ENCODE results near the gene PCBP2.
"Not testable (repeated sequence)": the region's sequence is repeated elsewhere in the genome, so short reads cannot be mapped to it uniquely, and the experiment has no call there.

The PCBP2 gene

DNA sequence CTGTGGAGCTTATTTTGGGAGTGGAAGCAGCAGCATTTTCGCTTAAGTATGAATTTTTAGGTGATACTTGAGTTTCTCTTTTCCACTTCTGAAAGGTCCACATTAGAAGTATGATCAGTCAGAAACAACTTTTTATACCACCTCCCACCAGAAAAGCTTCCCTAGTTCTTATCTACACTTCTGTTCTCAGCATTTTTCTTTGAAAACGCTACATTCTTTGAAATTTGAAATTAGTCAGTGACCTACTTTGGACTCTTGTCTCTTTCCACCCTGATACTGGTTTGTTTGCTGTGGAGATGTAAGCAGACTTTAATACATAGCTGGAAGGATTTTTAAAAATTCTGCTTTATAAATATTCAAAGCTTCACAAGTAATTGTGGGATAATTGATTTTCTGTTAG, 22.2 kb downstream of the PCBP2 start:
- no peak for DNase-seq

DNA sequence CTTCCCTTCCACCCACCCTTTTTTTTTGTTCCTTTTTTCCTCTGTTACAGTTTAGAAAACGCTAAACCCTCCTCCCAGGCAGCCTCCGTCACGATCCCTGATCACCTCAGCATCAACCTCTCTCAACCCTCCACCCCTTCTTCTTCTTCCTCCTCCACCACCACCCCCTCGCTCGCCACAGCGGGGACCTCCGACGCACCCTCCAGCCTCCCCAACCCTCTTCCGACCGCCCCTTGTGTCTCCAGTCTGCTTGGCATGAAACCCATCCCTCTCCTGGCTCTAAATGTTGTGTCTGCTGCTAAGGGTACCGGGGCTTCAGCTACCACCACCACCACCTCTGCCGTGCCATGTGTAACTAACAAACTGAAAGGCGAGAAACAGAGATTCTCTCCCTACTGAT, 22.9 kb downstream of the PCBP2 start:
- DNase-seq, result no peak

DNA sequence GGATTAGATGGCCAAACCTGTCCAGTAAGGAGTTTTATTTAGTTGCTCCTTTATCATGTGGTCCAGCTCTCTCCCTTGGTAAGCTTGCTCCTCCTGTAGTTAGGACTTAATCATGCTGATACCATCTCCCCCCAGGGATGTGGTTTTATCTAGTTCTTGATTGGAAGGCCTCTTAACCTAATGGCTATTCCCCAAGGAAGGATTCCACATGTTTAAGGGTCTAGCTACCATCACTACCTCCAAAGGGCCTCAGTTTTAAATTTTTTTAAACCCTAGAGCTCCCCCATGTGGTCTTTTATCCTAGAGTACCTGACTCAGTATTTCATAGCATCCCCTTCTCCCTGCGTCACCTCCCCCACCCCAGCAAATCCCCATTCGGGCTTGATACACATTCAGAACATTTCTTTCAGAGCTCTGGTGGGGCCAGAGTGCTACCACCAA, 24.9 kb downstream of the PCBP2 start:
- no peak for DNase-seq

DNA sequence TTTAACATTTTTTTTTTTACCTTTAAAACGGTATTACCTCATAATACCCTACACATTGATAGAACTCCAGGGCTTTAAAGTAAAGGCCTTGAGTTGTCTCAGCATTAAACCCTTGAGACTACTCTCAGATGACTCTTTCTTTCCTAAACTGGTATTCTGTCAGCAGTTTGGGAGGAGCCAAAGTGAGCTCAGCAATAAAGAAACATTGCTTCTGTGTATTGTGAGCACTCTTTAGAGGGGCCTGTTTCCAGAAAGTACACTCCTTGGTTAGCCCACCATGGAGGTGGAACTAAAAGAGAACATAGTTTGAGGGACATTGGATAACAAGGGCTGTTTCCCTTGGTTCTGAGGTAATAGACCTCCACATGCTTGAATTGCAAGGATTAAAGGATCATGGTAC, 27.0 kb downstream of the PCBP2 start:
- no peak for DNase-seq

DNA sequence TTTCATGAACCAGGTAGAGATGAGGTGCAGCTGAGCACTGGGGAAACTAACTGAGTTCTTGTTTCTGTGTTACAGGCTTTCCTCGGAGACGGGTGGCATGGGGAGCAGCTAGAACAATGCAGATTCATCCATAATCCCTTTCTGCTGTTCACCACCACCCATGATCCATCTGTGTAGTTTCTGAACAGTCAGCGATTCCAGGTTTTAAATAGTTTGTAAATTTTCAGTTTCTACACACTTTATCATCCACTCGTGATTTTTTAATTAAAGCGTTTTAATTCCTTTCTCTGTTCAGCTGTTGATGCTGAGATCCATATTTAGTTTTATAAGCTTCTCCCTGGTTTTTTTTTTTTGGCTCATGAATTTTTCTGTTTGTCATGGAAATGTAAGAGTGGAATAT, 27.4 kb downstream of the PCBP2 start:
- no peak for DNase-seq

DNA sequence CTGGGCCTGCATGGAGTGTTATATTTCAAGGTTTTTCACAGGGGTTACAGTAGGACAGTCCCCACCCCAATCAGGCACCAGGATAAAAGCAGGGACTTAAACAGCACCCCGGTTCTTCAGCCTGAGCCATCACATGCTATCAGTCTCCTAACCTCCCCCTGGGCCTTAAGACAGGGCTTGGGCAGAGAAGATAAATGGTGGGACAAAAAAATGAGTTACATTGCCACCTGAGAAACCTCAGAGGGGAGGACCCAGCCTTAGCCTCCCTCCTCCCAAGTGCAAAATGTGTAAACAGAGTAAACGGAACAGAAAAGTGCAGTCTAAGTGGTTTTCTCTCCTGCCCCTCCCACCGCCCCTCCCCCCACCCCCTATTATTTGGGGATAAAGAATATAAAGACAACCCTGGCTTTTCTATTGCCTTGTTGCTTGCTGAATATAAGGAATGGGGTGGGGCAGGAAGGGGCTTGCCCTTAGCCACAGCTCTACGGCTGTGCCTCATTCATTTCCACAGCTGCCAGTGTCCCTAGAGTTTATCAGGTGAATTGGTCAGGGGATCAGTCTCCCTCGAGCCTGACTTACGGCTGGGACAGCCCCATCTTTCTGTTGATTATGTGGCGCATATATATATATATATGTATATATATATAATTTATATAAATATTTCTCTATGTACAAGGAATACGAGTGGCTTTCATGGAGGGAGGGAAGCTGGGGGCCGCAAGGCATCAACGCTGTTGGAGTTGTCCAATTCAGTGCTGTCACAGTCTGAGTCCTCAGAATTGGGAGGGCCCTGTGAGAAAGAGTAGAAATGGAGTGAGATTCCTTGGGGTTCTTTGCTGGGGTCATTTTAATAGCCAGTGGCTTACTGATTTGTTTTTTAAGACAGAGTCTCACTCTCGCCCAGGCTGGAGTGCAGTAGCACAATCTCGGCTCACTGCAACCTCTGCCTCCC, 28.9 kb downstream of the PCBP2 start:
- no peak for DNase-seq

DNA sequence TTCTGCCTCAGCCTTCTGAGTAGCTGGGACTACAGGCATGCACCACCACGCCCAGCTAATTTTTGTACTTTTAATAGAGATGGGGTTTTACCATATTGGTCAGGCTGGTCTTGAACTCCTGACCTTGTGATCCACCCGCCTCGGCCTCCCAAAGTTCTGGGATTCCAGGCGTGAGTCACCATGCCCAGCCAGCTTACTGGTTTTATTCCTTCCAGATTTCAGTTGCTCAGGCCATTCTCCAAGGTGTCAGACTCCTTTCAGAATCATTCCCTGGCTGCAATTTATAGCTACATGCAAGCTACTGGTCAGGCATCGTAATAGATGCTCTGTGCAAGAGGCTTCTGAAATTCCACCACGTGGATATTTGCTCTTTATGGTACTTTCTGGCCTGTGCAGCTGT, 29.6 kb downstream of the PCBP2 start:
- DNase-seq, result not testable (repeated sequence)

DNA sequence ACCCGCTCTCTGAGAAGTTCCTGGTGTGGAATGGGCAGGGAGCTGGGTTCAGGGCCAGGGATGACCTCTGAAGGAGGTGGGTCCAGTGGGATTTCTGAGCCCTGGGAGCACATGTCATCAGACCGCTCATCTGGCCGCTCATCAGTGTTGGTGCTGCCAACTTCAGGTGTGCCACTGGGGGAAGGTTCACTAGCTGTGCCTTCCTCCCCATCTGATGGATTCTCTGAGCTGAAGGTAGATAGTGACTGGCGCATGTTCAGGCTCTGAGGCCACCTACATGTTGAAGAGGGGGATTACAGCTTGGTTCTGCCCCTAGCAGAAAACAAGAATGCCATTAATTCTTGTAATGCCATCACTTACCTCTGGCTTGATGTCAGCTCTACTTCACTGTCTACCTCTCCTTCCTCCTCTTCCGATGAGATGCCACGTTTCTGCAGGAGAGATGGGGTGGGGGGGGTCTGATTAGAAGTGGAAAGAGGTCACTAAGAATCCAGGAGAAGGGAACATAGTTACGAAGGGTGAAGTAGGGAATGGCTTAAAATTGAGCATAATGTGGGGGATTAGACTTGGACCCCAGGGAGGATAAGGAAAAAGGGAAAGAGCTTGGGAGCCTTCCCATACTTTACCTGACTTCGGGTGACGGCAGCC, 30.2 kb downstream of the PCBP2 start:
- no peak for DNase-seq

DNA sequence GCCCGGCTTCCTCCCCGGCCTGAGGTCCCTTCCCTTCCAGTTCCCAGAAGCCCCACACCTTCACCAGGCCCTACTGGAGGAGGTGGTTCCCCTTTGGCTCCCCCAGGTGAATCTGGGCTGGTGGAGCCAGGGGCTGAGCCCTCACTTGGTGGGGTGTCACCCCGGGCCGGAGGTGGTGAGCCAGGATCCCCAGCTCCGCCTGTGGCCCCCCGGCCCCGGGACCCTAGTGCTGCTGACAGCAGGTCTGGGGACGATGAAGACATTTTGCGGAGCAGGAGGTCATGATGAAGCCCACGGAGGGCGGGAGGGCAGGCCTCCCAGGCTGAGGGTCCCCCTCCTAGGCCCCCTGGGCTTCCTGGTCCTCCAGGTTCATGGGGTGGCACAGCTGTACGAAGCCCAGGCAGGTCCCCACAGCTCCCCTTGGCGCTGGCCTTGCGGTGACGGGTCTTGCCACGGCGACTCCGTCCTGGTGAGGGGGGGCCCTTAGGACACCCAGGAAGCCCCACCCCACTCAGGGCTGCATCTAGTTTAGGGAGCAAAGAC, 30.8 kb downstream of the PCBP2 start:
- no peak for DNase-seq

DNA sequence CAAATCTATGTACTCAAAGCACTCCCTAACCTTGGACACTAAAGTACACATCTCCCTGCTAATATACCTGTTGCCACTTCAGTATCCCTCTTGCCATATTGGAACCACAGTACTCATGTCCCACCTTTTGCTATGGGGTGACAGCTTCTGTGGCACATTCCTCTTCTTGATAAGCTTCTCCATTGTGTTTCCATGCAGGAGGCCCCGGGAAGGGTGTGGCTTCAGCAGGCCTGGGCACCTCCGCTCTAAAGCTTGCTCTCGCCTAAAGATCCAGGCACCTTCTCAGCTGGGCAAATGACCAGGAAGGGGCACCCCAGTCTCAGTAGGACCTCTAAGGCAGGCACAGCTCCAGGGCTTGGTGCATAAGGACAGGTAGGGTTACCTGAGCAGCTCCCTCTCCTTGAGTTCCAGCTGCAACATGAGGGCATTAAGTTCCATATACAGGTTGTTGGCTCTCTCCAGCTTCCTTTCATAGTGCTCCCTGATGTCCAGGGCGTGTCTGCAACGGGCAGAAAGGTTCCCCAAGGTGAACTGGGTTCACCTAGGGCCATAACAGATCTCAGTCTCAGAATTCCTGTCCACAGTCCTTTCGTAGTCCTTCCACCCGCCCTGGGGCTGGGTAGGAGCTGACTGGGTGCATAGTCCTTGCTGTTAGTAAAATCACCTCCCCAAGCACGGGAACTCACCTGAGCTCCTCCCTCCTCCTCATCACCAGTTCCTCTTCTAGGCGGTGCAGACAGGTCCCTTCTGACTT, 31.5 kb downstream of the PCBP2 start:
- DNase-seq, result no peak

DNA sequence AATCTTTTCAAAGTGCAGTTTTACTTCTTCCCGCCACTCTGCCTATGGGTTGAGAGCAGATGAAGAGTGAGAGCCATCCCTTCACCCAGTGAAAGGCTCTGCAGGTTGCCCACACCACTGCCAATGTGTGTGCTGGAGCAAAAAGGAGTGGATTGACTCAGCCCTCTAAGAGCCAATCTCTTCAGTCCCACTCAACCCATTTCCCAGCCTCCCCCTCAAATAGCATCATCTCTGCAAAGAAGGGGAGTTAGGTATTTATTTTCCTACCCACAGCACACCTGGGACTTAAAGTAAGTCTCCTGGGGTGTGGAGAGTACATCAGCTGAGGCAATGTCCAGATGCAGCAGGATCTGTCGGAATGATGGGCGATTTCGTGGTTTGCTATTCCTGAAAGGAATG, 32.1 kb downstream of the PCBP2 start:
- no peak for DNase-seq

DNA sequence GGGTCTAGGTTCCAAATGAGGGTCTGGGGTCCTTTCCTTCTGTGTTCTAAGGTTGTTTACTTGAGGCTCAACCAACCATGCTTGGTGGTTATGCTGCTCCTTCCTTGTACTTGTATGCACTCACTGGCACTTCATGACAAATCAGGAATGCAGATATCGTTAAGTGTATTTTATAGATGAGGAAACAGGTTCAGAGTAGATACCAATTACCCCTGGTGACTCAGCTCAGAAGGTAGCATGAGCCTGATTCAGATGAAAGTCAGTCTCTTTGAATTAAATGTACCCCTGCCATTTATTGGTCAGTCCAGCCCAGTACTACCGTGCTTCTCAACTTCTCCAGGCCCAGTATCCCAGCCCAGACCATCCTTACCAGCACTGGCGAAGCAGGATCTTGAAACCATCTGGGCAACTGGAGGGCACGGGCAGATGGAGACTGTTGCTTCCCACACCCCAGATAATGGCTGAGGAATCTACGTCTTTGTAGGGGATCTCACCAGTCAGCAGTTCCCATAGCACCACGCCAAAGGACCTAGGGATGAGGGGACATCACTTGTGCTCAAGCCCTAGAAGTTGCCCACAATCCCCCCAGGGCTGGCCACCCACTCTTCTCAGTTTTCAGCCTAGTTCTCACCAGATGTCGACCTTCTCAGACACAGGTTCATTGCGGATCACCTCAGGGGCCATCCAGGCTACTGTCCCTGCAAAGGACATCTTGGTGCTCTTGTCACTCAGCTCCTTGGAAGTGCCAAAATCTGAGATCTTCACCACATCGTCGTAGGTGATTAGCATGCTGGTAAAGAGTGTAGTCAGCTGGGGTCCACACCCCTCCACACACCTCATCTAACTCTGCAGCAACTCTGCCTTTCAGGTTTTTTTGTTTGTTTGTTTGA, 33.0 kb downstream of the PCBP2 start:
- DNase-seq, result no peak

DNA sequence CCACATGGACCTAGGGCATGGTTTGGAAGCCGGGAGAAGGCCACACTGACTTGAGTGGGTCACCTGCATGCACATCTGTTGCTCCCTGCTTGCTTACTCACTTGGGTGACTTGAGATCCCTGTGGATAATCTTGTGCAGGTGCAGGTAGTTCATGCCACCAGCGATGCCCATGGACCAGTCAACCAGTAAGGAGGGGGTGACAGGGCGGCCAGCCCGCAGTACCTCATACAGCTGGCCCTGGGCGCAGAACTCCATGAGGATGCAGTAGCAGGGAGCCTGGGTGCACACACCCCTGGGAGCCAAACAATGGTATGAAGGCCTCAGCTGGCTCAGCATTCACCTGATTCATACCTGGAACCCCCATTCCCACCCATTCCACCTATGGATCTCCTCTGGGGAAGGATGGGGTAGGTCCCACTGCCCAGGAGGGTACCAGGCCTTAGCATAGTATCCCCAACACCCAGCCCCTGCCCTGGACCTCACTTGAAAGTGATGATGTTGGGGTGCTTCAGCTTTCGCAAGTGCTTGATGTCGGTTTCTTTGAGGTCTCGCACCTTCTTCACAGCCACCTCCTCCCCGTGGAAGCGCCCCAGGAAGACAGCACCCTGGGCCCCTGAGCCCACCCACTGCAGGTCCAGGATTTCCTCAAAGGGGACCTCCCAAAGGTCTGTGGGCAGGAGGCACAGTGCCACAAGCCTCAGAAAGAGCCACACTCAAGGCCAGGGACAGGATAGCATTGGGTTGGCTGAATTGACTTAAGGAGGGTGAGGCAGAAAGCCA, 34.2 kb downstream of the PCBP2 start:
- no peak for DNase-seq

DNA sequence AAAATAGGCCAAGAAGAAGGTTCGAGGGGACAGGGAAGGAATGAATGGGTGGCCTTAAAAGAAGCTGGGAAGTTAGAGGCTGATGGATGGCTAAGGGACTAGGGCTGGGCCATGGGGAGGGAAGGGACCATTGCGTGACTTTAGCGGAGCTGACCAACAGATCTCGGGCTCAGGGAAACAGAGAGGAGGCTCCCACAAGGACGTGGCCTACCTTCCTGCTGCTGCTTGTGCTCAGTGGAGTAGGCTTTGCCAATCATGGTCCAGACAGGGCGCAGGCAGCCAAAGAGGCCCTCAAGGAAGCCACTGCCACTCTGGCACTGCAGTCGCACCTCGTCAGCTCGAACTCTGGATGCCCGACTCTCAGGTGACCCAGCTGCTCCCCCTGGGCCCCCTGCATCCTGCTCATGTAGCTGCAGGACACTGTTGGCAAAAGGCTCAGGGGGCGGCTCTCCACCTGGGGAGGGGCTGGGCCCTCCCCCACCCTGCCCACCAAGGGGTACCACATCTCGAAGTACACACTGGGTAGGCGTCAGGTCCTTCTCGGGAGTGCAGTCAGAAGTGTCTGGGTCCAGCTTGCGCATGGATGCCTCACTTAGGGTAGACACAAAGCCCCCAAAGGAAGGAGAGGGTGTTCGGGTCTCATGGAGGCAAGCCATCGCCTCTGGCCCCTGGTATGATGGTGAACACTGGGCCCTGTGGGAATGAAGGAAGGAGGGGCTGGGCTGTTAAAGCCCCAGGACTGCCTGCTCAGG, 35.0 kb downstream of the PCBP2 start:
- no peak for DNase-seq

DNA sequence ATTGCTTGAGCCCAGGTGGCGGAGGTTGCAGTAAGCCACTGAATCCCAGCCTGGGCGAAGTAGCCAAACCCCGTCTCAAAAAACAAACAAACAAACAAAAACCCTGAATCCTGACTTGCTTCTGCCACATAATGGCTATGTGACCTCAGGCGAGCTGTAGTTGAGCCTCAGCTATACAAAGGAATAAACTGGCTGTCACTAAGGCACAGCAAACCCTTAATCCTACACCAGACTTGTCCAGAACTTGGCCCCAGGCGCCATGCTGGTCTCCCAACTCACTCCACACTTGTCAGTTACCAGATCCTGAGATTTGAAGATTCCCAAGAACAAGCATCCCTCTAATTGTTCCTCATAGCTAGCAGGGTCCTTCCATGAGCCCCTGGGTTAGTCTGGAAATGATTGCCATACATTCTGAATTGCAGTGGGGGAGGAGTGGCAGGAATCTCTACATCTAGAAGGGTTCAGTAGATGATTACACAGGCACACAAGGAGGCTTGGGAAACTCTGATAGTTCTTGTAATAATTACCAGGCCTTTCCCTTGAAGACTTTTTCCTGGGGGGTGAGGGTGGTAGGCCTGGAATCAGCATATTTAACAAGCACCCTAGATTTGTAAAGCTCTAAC, 37.5 kb downstream of the PCBP2 start:
- DNase-seq, result no peak

DNA sequence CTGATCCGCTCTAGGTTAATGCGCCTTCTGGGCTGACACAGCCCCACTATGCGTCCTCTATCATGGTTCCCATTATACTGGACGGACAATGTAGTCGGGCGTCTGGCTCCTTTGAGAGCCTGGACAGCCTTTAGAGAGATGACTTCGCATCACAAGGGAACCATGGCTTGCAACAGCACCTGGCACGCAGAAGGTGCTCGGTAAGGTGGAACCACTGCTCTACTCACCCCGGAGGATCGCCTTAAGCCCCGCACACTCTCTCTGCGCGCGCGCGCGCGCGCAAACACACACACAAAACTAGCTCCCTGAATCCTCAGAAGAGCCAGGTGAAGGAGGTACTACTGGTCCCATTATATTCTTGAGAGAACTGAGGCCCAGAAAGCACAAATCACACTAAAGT, 40.3 kb downstream of the PCBP2 start:
- no peak for DNase-seq

DNA sequence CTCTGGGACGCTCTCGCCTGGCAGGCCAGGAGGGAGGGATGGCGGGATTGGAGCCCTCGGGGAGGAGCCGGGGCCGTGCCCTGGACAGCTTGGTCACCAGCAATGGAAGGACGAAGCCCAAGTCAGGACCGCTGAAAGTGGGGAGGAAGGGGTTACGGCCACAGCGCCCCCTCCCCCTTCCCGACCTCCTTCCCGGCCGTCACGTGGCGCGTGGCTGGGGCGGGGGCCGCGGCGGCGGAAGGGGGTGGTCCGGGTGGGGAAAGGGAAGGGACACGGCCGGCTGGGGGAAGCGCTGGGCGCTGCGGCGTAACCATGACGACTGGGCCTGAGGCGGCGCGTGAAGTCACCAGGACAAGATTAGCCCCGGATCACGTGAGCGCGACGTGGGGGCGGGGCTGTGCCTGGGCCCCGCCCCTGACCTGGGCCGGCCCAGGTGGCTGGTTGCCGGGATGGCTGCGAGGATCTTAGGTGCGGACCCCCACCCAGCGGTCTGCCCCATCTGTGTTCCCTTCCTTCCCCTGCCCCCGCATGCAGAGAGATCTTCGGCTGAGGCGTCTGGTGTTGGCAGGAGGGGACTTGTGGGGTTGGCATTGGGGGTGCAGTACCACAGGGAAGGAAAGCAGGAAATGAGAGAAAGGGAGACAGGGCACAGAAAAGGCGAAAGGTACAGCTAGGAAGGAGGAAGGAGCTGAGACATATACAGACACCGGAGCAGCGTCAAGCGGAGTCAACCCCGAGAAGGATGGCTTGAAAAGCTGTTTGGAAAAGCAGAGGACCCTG, 41.1 kb downstream of the PCBP2 start:
- peak; percentile 81 to 83 for DNase-seq

DNA sequence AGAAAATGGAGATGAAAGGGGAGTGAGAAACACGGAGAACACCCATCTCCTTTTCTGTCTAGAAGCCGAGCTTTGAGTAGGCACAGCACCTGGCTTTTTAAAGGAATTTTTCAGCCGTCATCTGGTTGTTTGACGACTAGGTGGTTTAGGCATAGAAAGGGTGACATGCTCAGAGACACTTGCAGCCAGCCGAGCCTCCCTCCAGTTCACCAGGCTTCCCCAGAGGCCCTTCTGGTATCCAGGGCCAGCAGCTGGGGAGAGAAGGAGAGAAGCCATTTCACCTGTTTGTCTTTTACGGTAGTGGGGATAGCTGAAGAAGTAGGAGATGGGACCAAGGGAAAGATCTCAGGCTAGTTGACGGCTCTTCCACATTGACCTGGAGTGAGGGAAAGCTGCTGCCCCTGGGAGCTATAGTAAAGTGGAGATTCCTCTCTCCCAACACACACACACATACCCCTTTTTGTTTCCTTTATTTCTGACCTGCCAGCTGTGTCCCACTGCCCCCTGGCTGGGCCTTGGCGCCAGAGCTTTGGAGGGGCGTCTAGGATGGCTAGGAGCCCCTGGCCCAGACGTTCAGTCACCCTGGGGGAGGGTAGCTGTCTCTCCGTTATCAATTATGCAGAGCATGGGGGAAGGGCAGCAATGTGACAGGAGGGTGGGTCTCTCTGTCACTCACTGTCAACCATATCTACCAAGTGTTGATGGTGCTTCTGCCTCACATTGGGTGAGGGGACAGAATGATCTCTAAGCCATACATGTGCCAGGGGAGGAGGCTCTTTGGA, 41.9 kb downstream of the PCBP2 start:
- DNase-seq, result no peak

Data from stimulated activated CD4-positive, alpha-beta T cell treated with anti-CD3 and anti-CD28 coated beads, Interleukin-4, amount 100 ng/mL, for 4 hours (primary cell).